Panc1 (cell line): ENCODE results near the gene MAL. TPM values are rescaled to one million over a fixed set of nuclear protein-coding genes. Genes with fewer than 3 reads are reported as not detected.

Experiments used
- ATAC-seq: fragments of 200-7000 bp; cut with Tn5 transposase; 2 replicates; pipeline ENCODE4 v1.9.1; 2020; ENCODE audit warnings: mild to moderate bottlenecking, moderate library complexity
- BruUV-seq: library from RNA; stranded (reverse); fragments of 400-500 nt; replicated peaks from 2 replicates; lab custom pipeline; 2021; lab: Mats Ljungman, UMichigan
- CTCF ChIA-PET: fragments of 300-600 bp; sonication (Branson Sonifier 250); formaldehyde crosslinking; loops from one replicate; lab custom pipeline; 2022; ENCODE audit warnings: antibody characterized with exemption; lab: Charles Lee
- POLR2A ChIA-PET: fragments of 300-600 bp; sonication (Branson Sonifier 250); formaldehyde crosslinking; loops from one replicate; lab custom pipeline; 2022; ENCODE audit warnings: antibody characterized with exemption; lab: Charles Lee
- DNase-seq: peaks from one replicate; pipeline ENCODE4 v3.0.0-alpha.2; 2010; ENCODE audit warnings: low read depth, low spot score
- H3K27ac ChIP-seq: 2 replicates; pipeline ENCODE4 v1.5.1; 2011; ENCODE audit warnings: mild to moderate bottlenecking, low read length, inconsistent platforms
- H3K27me3 ChIP-seq: fragments of 200-500 bp; sonication (Bioruptor generic); 2 replicates; pipeline ENCODE4 v1.6.0; 2014; ENCODE audit warnings: low read length, inconsistent platforms; ENCODE audit not compliant: control insufficient read depth, insufficient read depth
- H3K36me3 ChIP-seq: fragments of 200-500 bp; sonication (Bioruptor generic); 2 replicates; pipeline ENCODE4 v1.5.1; 2014; ENCODE audit warnings: inconsistent platforms, mild to moderate bottlenecking, low read length, moderate library complexity; ENCODE audit not compliant: control insufficient read depth, insufficient read depth
- H3K4me1 ChIP-seq: 2 replicates; pipeline ENCODE4 v1.5.1; 2011; ENCODE audit warnings: inconsistent platforms, mild to moderate bottlenecking, low read length, moderate library complexity; ENCODE audit not compliant: control insufficient read depth, insufficient read depth
- H3K4me3 ChIP-seq, 2 experiments: 2 replicates each; pipeline ENCODE4 v1.5.1; 2011 to 2012; ENCODE audit warnings: low read depth in 2 of 2, low read length in 2 of 2, mild to moderate bottlenecking in 2 of 2, inconsistent platforms in 1 of 2, moderate library complexity in 1 of 2
- H3K9me3 ChIP-seq: fragments of 200-500 bp; sonication (Bioruptor generic); 2 replicates; pipeline ENCODE4 v1.5.1; 2014; ENCODE audit warnings: low read depth, mild to moderate bottlenecking, inconsistent platforms, low read length, moderate library complexity; ENCODE audit not compliant: control insufficient read depth, insufficient read depth
- POLR2AphosphoS5 ChIP-seq: IDR thresholded peaks from 2 replicates; pipeline ENCODE4 v1.6.1; 2012; ENCODE audit warnings: mild to moderate bottlenecking, low read depth, low read length, moderate library complexity
- SIN3A ChIP-seq: IDR thresholded peaks from 2 replicates; pipeline ENCODE4 v1.6.1; 2012; ENCODE audit warnings: low read depth, mild to moderate bottlenecking, low read length, moderate library complexity, borderline replicate concordance; ENCODE audit not compliant: insufficient read depth
- TCF7L2 ChIP-seq: IDR thresholded peaks from 2 replicates; pipeline ENCODE4 v1.6.1; 2011; ENCODE audit warnings: mild to moderate bottlenecking, low read depth, low read length, inconsistent platforms
- in situ Hi-C: cut with HindIII; loops from 2 replicates; pipeline ENCODE4 v1.10.0; 2016; ENCODE audit warnings: low sequenced_read_pairs, low pct_unique_long_range_greater_than_20kb
- intact Hi-C: fragments of 100-400 bp; cut with micrococcal nuclease; formaldehyde crosslinking; loops from one replicate; pipeline ENCODE4 v1.10.0; 2022; ENCODE audit not compliant: unreplicated experiment
- total RNA-seq: library from RNA; stranded (reverse); gene quantifications from one replicate; pipeline ENCODE4 v1.2.1, GENCODE V29; 2021; ENCODE audit not compliant: unreplicated experiment
- TF ChIP-seq, protein P1 (sequence below), 2 experiments: IDR thresholded peaks; 2 replicates each; pipeline ENCODE4 v1.6.1; 2011 to 2012; ENCODE audit warnings: low read depth in 2 of 2, control low read depth in 1 of 2, low read length in 1 of 2, mild to moderate bottlenecking in 1 of 2, moderate library complexity in 1 of 2; ENCODE audit not compliant: insufficient read depth in 1 of 2
- TF ChIP-seq, protein P2 (sequence below): fragments of 450-650 bp; IDR thresholded peaks from 2 replicates; pipeline ENCODE4 v1.5.1; 2017; ENCODE audit warnings: mild to moderate bottlenecking

The MAL gene
- total RNA-seq, 1 experiment from 2014 or later = 1.3 TPM

DNA sequence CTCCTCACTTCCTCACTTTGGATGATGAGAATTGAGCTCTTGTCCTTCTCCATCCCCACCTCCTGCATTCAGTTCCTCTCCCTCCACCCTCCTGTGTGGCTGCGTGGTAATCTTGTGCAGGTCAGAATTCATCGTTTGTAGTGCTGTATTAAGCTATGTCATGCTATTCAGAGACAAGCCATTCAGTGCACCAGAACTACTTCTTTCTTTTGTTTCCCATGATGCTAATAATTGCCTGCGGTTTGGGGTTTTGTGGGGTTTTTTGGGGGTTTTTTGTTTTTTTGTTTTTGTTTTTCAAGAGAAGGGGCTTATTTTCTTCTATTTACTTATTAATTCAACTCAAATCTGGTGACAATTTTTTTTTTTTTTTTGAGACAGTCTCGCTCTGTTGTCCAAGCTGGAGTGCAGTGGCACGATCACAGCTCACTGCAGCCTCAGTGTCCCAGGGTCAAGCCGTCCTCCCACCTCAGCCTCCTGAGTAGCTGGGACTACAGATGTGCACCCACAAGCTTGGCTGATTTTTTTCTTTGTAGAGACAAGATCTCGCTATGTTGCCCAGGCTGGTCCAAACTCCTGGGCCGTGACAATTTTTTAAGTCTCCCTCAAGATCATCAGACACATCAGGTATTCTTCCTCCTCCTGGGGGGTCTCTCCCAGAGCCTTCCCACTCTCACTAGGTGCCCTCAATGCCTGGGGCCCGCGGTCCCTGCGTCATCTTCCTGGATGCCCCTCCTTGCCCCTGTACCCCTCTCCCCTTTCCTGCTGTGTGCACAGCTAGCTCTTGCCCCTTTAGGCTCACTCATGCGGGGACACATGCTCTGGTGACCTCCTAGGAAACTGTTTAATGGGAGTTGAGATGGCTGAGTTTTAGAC lies 37.8 kb downstream of the MAL start:
- in situ Hi-C loops = no loop called here
- intact Hi-C loops = no loop called here
- H3K27ac ChIP-seq = no peak overlapping the region
- BruUV-seq = no TSS peak
- no peaks in the 10 kb centered on the region for H3K9me3 ChIP-seq
- ChIA-PET POLR2A (no interaction called here), CTCF (interaction anchor here (1.3 to 1.7 kb wide), 3 partner anchors 10 to 13 kb away, joined by 3 to 8 read pairs (median 4); no protein-coding TSS in a partner anchor)
- ATAC-seq (no peak), DNase-seq (no peak)
- no peak overlapping the region for H3K4me3 ChIP-seq
- no peak for TF ChIP-seq TCF7L2
- TF ChIP-seq POLR2AphosphoS5 = no peak
- no peak for TF ChIP-seq SIN3A
- TF ChIP-seq, protein P1, sequence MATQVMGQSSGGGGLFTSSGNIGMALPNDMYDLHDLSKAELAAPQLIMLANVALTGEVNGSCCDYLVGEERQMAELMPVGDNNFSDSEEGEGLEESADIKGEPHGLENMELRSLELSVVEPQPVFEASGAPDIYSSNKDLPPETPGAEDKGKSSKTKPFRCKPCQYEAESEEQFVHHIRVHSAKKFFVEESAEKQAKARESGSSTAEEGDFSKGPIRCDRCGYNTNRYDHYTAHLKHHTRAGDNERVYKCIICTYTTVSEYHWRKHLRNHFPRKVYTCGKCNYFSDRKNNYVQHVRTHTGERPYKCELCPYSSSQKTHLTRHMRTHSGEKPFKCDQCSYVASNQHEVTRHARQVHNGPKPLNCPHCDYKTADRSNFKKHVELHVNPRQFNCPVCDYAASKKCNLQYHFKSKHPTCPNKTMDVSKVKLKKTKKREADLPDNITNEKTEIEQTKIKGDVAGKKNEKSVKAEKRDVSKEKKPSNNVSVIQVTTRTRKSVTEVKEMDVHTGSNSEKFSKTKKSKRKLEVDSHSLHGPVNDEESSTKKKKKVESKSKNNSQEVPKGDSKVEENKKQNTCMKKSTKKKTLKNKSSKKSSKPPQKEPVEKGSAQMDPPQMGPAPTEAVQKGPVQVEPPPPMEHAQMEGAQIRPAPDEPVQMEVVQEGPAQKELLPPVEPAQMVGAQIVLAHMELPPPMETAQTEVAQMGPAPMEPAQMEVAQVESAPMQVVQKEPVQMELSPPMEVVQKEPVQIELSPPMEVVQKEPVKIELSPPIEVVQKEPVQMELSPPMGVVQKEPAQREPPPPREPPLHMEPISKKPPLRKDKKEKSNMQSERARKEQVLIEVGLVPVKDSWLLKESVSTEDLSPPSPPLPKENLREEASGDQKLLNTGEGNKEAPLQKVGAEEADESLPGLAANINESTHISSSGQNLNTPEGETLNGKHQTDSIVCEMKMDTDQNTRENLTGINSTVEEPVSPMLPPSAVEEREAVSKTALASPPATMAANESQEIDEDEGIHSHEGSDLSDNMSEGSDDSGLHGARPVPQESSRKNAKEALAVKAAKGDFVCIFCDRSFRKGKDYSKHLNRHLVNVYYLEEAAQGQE (IDR thresholded peaks at IDR 0.05; ENCODE audit: insufficient read depth in 1 of 2, low read depth in 2 of 2, low read length in 1 of 2) = no peak
- TF ChIP-seq, protein P2, sequence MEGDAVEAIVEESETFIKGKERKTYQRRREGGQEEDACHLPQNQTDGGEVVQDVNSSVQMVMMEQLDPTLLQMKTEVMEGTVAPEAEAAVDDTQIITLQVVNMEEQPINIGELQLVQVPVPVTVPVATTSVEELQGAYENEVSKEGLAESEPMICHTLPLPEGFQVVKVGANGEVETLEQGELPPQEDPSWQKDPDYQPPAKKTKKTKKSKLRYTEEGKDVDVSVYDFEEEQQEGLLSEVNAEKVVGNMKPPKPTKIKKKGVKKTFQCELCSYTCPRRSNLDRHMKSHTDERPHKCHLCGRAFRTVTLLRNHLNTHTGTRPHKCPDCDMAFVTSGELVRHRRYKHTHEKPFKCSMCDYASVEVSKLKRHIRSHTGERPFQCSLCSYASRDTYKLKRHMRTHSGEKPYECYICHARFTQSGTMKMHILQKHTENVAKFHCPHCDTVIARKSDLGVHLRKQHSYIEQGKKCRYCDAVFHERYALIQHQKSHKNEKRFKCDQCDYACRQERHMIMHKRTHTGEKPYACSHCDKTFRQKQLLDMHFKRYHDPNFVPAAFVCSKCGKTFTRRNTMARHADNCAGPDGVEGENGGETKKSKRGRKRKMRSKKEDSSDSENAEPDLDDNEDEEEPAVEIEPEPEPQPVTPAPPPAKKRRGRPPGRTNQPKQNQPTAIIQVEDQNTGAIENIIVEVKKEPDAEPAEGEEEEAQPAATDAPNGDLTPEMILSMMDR = no peak
- H3K27me3 ChIP-seq = no peaks in the 10 kb centered on the region
- no peaks in the 10 kb centered on the region for H3K36me3 ChIP-seq
- no peaks in the 10 kb centered on the region for H3K4me1 ChIP-seq

DNA sequence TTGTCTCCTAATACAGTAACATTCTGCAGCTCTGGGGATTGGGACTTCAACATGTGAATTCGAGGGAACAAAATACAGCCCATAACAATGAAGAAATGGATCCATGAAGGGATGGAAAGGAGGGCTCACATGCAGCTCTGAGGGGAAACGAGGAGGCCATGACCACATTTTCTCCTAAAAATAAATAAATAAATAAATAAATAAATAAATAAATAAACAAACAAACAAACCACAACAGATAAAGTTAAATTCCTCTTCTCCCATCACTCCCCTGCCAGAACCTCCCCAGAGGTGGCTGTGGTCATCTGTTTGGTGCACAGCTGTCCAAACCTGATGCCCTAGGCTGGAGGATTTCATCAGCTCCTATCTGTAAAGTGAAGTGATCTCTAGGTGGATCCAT lies 42.7 kb downstream of the MAL start:
- in situ Hi-C loops = no loop called here
- DNase-seq (no peak), ATAC-seq (no peak)
- BruUV-seq = no TSS peak
- ChIA-PET POLR2A (no interaction called here), CTCF (interaction anchor here (0.6 kb wide), 1 partner anchor 10 kb away, joined by 6 read pairs; no protein-coding TSS in a partner anchor)
- no peaks in the 10 kb centered on the region for H3K4me1 ChIP-seq
- H3K27me3 ChIP-seq = peaks cover 7% of the 10 kb centered on the region
- no peak overlapping the region for H3K27ac ChIP-seq
- H3K9me3 ChIP-seq = no peaks in the 10 kb centered on the region
- intact Hi-C loops = no loop called here
- TF ChIP-seq SIN3A (no peak), TCF7L2 (no peak), POLR2AphosphoS5 (no peak)
- TF ChIP-seq, protein P1 (IDR thresholded peaks at IDR 0.05; ENCODE audit: insufficient read depth in 1 of 2, low read depth in 2 of 2, low read length in 1 of 2) = no peak
- no peak overlapping the region for H3K4me3 ChIP-seq
- H3K36me3 ChIP-seq = no peaks in the 10 kb centered on the region
